Ishikawa (cell line): ENCODE measurements around the gene INSL3.
A peak's percentile ranks its signal among the peaks of the same experiment; 100 is the strongest.

Experiments used
- CEBPB ChIP-seq: IDR thresholded peaks from 2 replicates; pipeline ENCODE4 v1.6.1; 2012
- CREB1 ChIP-seq: IDR thresholded peaks from 2 replicates; pipeline ENCODE4 v1.6.1; 2012; ENCODE audit warnings: low read depth
- EGR1 ChIP-seq: IDR thresholded peaks from 2 replicates; pipeline ENCODE4 v1.6.1; 2012
- EP300 ChIP-seq: IDR thresholded peaks from 2 replicates; pipeline ENCODE4 v1.6.1; 2012; ENCODE audit warnings: borderline replicate concordance
- FOXM1 ChIP-seq: IDR thresholded peaks from 2 replicates; pipeline ENCODE4 v1.6.1; 2012; ENCODE audit warnings: low read depth, borderline replicate concordance
- NFIC ChIP-seq: IDR thresholded peaks from 2 replicates; pipeline ENCODE4 v1.6.1; 2012
- RAD21 ChIP-seq: IDR thresholded peaks from 2 replicates; pipeline ENCODE4 v1.6.1; 2012; ENCODE audit warnings: low read depth
- TAF1 ChIP-seq: IDR thresholded peaks from 2 replicates; pipeline ENCODE4 v1.6.1; 2012; ENCODE audit warnings: low read depth, mild to moderate bottlenecking
- TCF12 ChIP-seq: IDR thresholded peaks from 2 replicates; pipeline ENCODE4 v1.6.1; 2012; ENCODE audit warnings: low read depth
- TEAD4 ChIP-seq: IDR thresholded peaks from 2 replicates; pipeline ENCODE4 v1.6.1; 2012
- YY1 ChIP-seq: IDR thresholded peaks from 2 replicates; pipeline ENCODE4 v1.6.1; 2012; ENCODE audit warnings: low read depth
- ZBTB7A ChIP-seq: IDR thresholded peaks from 2 replicates; pipeline ENCODE4 v1.6.1; 2012; ENCODE audit warnings: low read depth
- TF ChIP-seq, protein P1 (sequence below): IDR thresholded peaks from 2 replicates; pipeline ENCODE4 v1.6.1; 2012
- TF ChIP-seq, protein P2 (sequence below): IDR thresholded peaks from 2 replicates; pipeline ENCODE4 v1.6.1; 2012
- TF ChIP-seq, protein P3 (sequence below): IDR thresholded peaks from 2 replicates; pipeline ENCODE4 v1.6.1; 2012; ENCODE audit warnings: low read depth, mild to moderate bottlenecking

The INSL3 gene

DNA sequence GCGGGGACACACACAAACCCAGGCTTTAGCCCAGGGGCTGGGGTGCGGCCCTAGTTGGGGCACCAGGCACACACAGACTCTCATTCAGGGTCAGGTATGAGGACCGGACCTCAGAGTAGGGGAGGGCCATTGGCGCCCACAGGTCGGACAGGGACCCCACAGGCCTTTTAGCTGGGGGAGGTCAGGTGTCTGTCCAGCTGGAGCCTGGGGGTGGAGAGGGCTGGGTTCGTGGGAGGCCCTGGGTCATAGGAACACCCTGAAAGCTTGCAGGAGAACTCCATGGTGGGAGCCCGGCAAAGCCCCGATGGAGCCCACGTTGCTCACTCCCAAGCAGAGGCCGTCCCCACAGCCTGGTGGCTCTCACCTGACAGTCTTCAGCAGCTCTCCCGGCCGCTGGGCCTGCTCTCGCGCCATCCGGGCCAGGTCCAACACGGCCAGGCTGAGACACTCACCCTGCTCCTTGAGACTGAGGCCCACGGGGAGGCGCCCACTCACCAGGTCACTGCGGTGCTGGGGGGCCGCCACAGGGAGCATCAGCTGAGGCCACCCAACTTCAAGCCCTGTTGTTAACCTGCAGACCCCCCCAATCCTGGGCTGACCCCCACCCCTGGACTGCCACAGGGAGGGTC, 21.5 kb upstream of the INSL3 start:
- TF ChIP-seq NFIC = no peak
- TF ChIP-seq, protein P1, sequence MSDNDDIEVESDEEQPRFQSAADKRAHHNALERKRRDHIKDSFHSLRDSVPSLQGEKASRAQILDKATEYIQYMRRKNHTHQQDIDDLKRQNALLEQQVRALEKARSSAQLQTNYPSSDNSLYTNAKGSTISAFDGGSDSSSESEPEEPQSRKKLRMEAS = no peak
- TF ChIP-seq TCF12 = no peak
- TF ChIP-seq CEBPB = no peak
- TF ChIP-seq, protein P2, sequence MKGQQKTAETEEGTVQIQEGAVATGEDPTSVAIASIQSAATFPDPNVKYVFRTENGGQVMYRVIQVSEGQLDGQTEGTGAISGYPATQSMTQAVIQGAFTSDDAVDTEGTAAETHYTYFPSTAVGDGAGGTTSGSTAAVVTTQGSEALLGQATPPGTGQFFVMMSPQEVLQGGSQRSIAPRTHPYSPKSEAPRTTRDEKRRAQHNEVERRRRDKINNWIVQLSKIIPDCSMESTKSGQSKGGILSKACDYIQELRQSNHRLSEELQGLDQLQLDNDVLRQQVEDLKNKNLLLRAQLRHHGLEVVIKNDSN = no peak
- TF ChIP-seq FOXM1 = no peak
- TF ChIP-seq, protein P3, sequence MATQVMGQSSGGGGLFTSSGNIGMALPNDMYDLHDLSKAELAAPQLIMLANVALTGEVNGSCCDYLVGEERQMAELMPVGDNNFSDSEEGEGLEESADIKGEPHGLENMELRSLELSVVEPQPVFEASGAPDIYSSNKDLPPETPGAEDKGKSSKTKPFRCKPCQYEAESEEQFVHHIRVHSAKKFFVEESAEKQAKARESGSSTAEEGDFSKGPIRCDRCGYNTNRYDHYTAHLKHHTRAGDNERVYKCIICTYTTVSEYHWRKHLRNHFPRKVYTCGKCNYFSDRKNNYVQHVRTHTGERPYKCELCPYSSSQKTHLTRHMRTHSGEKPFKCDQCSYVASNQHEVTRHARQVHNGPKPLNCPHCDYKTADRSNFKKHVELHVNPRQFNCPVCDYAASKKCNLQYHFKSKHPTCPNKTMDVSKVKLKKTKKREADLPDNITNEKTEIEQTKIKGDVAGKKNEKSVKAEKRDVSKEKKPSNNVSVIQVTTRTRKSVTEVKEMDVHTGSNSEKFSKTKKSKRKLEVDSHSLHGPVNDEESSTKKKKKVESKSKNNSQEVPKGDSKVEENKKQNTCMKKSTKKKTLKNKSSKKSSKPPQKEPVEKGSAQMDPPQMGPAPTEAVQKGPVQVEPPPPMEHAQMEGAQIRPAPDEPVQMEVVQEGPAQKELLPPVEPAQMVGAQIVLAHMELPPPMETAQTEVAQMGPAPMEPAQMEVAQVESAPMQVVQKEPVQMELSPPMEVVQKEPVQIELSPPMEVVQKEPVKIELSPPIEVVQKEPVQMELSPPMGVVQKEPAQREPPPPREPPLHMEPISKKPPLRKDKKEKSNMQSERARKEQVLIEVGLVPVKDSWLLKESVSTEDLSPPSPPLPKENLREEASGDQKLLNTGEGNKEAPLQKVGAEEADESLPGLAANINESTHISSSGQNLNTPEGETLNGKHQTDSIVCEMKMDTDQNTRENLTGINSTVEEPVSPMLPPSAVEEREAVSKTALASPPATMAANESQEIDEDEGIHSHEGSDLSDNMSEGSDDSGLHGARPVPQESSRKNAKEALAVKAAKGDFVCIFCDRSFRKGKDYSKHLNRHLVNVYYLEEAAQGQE = no peak
- TF ChIP-seq RAD21 = no peak
- TF ChIP-seq TEAD4 = no peak
- no peak for TF ChIP-seq TAF1
- no peak for TF ChIP-seq YY1
- no peak for TF ChIP-seq EGR1

DNA sequence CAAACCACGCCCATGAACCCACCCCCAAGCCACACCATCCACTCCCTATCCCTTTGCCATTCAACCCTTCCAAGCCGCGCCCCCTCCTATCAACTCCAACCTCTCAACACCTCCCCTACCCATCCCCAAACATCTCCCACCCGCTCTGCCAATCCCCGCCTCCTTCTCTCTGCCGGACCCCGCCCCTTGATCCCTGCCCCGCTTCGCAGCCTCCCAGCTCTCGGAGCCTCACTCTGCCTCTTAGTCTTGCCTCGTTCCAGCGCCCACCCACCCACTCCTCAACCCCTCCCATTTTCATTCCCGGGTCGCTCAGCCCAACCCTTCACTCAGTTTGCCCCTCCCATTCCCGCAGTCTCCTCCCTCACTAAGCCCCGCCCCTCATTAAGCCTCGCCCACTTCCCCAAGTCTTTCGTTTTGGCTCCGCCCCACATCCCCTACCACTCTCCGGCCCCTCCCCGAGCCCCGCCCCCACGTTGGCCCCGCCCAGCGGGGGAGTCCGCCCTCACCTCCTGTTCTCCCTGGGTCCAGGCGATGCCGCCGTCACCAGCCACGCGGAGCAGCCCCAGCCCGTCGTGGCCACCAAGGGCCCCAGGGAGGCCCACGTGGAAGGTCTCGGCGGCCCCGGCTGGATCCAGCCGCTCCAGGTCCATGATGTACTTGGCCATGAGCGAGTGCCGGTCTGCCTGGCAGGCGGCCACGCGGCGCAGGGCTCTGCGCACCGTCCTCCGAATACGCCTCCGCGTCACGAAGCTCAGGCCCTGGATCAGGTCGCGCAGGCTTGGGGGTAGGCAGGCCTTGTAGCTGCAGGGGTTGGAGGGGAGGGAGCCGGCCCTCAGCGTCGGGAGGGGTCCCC, 20.7 kb upstream of the INSL3 start:
- 0 out of 2 replicates have a peak, but pooled peaks have one; percentile 26 for TF ChIP-seq TAF1
- peak; percentile 22; the same call in 1 of the 2 replicates for TF ChIP-seq NFIC
- TF ChIP-seq, protein P1 = peak; percentile 97
- TF ChIP-seq YY1 = no peak
- peak; percentile 54; the same call in 1 of the 2 replicates for TF ChIP-seq EGR1
- no peak for TF ChIP-seq TCF12

DNA sequence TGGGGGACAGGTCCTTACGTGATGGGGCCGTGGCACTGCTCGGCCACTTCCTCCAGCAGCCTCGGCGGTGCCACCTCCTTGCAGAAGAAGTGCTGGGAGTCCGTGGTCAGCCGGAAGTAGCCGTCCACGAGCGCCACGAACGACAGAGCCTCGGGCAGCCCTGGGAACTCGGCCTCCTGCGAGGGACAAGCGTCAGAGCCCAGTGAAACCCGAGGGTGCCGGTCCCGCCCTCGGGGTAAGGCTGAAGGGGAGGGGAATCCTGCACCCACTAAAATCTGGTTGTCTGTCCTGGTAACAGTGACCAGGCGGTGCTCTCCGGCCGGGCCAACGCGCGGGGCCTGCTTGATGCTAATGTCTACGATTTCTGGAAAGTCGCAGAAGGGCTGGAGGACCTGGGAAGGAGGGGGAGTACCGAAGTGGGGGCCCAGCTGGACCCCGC, 20.1 kb upstream of the INSL3 start:
- TF ChIP-seq TAF1 = peak; percentile 15; the same call in 1 of the 2 replicates
- no peak for TF ChIP-seq EP300
- TF ChIP-seq NFIC = no peak
- TF ChIP-seq ZBTB7A = peak; percentile 70
- TF ChIP-seq RAD21 = no peak
- TF ChIP-seq, protein P3 = no peak
- TF ChIP-seq, protein P2 = no peak
- TF ChIP-seq YY1 = no peak
- TF ChIP-seq TCF12 = peak; percentile 42; the same call in 1 of the 2 replicates
- 0 out of 2 replicates have a peak, but pooled peaks have one; percentile 28 for TF ChIP-seq CREB1
- TF ChIP-seq FOXM1 = no peak
- no peak for TF ChIP-seq EGR1
- TF ChIP-seq, protein P1 = peak; percentile 63; the same call in 1 of the 2 replicates
- no peak for TF ChIP-seq TEAD4
- TF ChIP-seq CEBPB = no peak

DNA sequence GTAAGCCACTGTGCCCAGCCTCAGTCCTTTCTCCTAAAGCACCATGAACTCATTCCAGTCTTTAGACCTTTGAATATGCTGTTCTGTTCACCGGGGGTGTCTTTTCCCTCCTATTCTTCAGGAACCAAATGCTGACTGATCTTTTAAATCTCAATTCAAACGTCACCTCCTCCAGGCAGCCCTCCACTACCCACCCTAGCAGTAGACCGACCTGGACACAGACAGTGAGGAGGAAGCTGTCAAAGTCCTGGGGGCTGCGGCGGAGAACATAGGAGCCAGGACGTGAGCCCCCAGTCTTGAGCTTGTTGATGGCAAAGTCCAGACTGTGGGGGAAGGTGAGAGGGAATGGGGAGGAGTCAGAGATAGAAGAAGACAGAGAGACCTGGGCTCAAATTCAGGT, 18.7 kb upstream of the INSL3 start:
- TF ChIP-seq, protein P1 = no peak
- TF ChIP-seq RAD21 = no peak
- TF ChIP-seq CEBPB = no peak
- no peak for TF ChIP-seq CREB1
- no peak for TF ChIP-seq TAF1

DNA sequence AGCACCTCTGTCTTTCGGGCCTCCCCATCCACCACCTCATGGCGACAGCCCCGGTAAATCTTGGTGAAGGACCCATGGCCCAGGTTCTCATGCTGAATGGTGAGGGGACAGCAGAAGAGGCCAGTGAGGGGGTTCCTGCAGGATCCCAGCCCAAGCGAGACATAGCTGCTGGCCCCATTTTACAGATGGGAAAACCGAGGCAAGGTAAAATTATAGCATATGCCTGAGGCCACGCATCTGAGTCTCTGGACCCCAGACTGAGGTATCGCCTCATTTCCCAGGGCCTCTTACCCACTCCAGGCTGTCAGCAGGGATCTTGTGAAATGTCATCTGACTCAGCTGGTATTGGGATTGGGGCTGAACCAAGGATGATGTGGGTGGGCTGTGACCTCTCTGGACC, 16.7 kb upstream of the INSL3 start:
- TF ChIP-seq FOXM1 (no peak), TEAD4 (no peak), CEBPB (no peak), NFIC (no peak), EP300 (no peak), EGR1 (no peak), ZBTB7A (no peak)
